ENCODE data around the gene PGAM5.

DNA sequence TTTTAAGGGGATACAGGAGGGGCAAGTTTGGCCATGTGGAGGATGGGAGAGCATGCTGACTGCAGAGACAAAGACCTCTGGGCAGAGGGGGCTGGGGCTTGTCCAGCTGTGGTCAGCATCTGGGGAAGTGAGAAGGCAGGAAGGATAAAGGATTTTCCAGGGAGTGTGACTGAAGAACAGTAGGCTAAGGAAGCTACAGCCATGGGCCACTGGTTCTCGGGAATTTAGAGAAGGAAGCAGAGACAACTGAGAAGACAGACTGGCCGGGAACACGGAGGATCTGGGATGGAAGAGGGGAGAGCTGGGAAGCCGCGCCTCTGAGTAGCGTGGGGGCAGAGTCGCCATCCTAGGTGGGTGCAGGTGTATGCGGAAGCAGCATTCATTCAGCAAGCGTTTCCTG is 7.0 kb upstream of the PGAM5 start:
- TF ChIP-seq HNRNPLL (IDR thresholded peaks at IDR 0.05; ENCODE audit: low read depth, low read length, poor library complexity, severe bottlenecking) (no peak), ZNF773 (CRISPR knock-in tag; IDR thresholded peaks at IDR 0.05; ENCODE audit: borderline replicate concordance) (no peak)
